ENCODE results near the gene AUH. TPM values are rescaled to one million over a fixed set of nuclear protein-coding genes. Genes with fewer than 3 reads are reported as not detected.

AUH gene
- total RNA-seq, 1 experiment from 2014 or later = 29.2 TPM

DNA sequence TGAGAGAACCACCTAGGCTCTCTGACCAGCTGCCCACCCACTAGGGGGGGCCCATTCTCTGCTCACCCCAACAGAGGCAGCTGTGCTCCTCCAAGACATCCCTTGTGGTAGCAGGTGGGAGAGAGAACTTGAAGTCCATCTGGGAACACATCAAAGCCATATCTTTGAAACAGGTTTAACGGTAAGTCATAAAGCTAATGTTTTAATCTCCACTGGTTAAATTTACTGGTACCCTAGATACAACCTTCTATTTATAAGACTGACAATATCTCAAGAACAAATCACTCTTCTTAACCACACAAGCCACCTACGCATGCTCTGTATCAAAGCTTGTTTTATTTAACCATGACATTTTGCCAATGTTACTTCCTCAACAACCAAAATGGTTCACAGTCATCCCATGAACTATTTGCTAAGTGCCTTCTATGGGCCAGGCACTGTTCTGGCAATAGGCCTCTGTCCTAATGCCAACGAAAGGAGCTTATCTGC is 20.4 kb downstream of the AUH start:
- no peak overlapping the region for H3K27ac ChIP-seq (ENCODE audit: low read length)
- H3K4me2 ChIP-seq (ENCODE audit: low read depth, low read length, poor library complexity, severe bottlenecking) = no peak overlapping the region
- H3K4me3 ChIP-seq (ENCODE audit: low read length) = no peak overlapping the region
- H3K4me1 ChIP-seq (ENCODE audit: low read length) = no peaks in the 10 kb centered on the region
- H2AFZ ChIP-seq (ENCODE audit: low read length) = no peak overlapping the region
- H3K9ac ChIP-seq (ENCODE audit: low read length) = no peak overlapping the region
- H3K36me3 ChIP-seq (ENCODE audit: insufficient read depth, low read length) = peaks cover 34% of the 10 kb centered on the region
- no peaks in the 10 kb centered on the region for H3K27me3 ChIP-seq (ENCODE audit: low read length)
- DNase-seq = no peak
- H3K9me2 ChIP-seq (replicated peaks; ENCODE audit: insufficient read depth, low read length) = no peaks in the 10 kb centered on the region
- H4K20me1 ChIP-seq (ENCODE audit: insufficient read depth, low read depth, low read length) = no peaks in the 10 kb centered on the region
- H3K79me2 ChIP-seq (ENCODE audit: low read length) = peaks cover 75% of the 10 kb centered on the region
- no peaks in the 10 kb centered on the region for H3K9me3 ChIP-seq (ENCODE audit: low read length)

DNA sequence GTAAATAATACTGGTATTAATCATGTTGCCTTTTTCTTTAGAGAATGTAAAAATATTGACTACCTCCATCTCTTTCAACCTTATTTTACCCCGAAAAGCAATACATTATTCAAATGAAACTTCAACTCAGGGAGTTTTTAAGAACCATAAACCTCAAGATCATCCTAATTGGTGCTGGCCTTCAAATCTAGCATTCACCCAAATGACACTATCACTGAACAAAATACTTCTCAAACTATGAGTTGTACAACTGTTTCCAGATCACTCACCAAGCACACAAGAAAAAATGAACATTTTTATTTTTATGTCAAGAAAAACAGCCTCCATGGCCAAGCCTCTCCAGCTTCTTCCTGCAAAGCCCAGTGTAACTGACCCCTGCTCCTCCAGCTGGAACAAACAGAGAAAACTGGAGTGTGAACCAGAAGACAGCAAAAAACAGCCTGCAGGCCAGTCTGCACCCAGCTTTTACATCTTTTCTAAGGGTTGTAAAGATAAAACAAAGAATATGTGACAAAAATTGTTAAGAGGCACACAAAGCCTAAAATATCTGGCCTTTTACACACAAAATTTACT is 21.2 kb downstream of the AUH start:
- H3K79me2 ChIP-seq (ENCODE audit: low read length) = peaks cover 70% of the 10 kb centered on the region
- no peaks in the 10 kb centered on the region for H4K20me1 ChIP-seq (ENCODE audit: insufficient read depth, low read depth, low read length)
- no peak overlapping the region for H3K9ac ChIP-seq (ENCODE audit: low read length)
- no peaks in the 10 kb centered on the region for H3K9me2 ChIP-seq (replicated peaks; ENCODE audit: insufficient read depth, low read length)
- no peak overlapping the region for H3K27ac ChIP-seq (ENCODE audit: low read length)
- no peak for DNase-seq
- no peaks in the 10 kb centered on the region for H3K4me1 ChIP-seq (ENCODE audit: low read length)
- H3K4me3 ChIP-seq (ENCODE audit: low read length) = no peak overlapping the region
- no peaks in the 10 kb centered on the region for H3K9me3 ChIP-seq (ENCODE audit: low read length)
- no peak overlapping the region for H2AFZ ChIP-seq (ENCODE audit: low read length)
- no peak overlapping the region for H3K4me2 ChIP-seq (ENCODE audit: low read depth, low read length, poor library complexity, severe bottlenecking)
- no peaks in the 10 kb centered on the region for H3K27me3 ChIP-seq (ENCODE audit: low read length)
- H3K36me3 ChIP-seq (ENCODE audit: insufficient read depth, low read length) = peaks cover 34% of the 10 kb centered on the region

DNA sequence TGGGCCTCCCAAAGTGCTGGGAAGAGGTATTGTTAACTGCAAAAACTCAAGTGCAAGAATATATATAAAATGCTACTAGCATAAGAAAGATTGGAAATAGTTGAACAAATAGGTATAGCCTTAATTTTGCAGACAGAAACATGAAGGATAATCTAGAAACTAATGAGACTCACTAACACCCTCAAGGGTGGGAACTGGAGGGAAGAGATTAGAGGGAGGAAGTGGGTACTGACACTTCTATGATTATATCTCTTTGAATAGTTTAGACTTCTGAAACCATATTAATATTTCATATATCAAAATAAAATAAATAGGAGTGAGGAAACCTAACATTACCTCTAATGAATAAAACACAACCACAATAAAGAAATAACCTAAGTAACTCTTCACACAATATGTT is 23.0 kb downstream of the AUH start:
- no peaks in the 10 kb centered on the region for H3K9me3 ChIP-seq (ENCODE audit: low read length)
- no peaks in the 10 kb centered on the region for H3K27me3 ChIP-seq (ENCODE audit: low read length)
- H3K79me2 ChIP-seq (ENCODE audit: low read length) = peaks cover 58% of the 10 kb centered on the region
- H3K9ac ChIP-seq (ENCODE audit: low read length) = no peak overlapping the region
- no peaks in the 10 kb centered on the region for H3K4me1 ChIP-seq (ENCODE audit: low read length)
- H3K27ac ChIP-seq (ENCODE audit: low read length) = no peak overlapping the region
- H4K20me1 ChIP-seq (ENCODE audit: insufficient read depth, low read depth, low read length) = no peaks in the 10 kb centered on the region
- H3K36me3 ChIP-seq (ENCODE audit: insufficient read depth, low read length) = peaks cover 34% of the 10 kb centered on the region
- no peak overlapping the region for H2AFZ ChIP-seq (ENCODE audit: low read length)
- no peak overlapping the region for H3K4me2 ChIP-seq (ENCODE audit: low read depth, low read length, poor library complexity, severe bottlenecking)
- H3K9me2 ChIP-seq (replicated peaks; ENCODE audit: insufficient read depth, low read length) = no peaks in the 10 kb centered on the region
- no peak overlapping the region for H3K4me3 ChIP-seq (ENCODE audit: low read length)
- no peak for DNase-seq

DNA sequence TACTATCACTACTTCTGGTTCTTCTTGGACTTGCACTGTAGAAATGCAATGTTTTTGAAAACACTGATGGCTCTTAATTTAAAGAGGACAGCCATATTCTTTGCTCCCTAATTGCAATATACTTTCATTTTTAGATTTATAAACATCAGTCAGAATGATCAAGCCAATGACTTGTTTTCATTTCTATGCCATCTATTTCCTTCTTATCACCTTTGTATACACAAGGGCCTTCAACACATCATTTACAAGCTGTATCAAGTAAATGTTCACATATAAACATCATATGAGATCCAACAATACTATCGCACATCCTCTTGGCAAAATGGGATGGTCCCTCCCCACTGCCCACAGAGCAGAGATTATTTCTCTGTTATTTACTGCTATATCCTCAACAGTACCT is 24.9 kb downstream of the AUH start:
- peaks cover 20% of the 10 kb centered on the region for H3K36me3 ChIP-seq (ENCODE audit: insufficient read depth, low read length)
- H3K9me3 ChIP-seq (ENCODE audit: low read length) = no peaks in the 10 kb centered on the region
- no peak overlapping the region for H3K27ac ChIP-seq (ENCODE audit: low read length)
- H2AFZ ChIP-seq (ENCODE audit: low read length) = no peak overlapping the region
- no peak for DNase-seq
- H3K4me2 ChIP-seq (ENCODE audit: low read depth, low read length, poor library complexity, severe bottlenecking) = no peak overlapping the region
- H3K9ac ChIP-seq (ENCODE audit: low read length) = no peak overlapping the region
- H3K4me3 ChIP-seq (ENCODE audit: low read length) = no peak overlapping the region
- peaks cover 48% of the 10 kb centered on the region for H3K79me2 ChIP-seq (ENCODE audit: low read length)
- H3K9me2 ChIP-seq (replicated peaks; ENCODE audit: insufficient read depth, low read length) = no peaks in the 10 kb centered on the region
- no peaks in the 10 kb centered on the region for H3K27me3 ChIP-seq (ENCODE audit: low read length)
- H3K4me1 ChIP-seq (ENCODE audit: low read length) = no peaks in the 10 kb centered on the region
- H4K20me1 ChIP-seq (ENCODE audit: insufficient read depth, low read depth, low read length) = no peaks in the 10 kb centered on the region

DNA sequence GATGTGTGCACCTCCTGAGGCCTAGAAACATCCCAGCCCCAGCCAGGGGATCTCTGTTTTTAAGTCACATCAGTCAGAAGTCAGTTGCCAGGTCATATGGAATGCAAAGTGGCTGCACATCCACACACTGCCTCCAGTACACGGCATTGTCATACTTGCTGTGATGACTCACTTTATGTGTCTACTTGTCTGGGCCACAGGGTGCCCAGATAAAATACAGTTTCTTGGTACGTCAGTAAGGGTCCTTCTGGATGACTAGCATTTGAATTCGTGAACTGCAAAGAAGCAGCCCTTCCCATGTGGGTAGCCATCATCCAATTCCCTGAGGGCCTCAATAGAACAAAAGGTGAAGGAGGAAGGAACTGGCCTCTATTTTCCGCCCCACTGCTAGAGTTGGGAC is 27.7 kb downstream of the AUH start:
- DNase-seq = no peak
- peaks cover 43% of the 10 kb centered on the region for H3K79me2 ChIP-seq (ENCODE audit: low read length)
- no peak overlapping the region for H2AFZ ChIP-seq (ENCODE audit: low read length)
- no peaks in the 10 kb centered on the region for H3K9me2 ChIP-seq (replicated peaks; ENCODE audit: insufficient read depth, low read length)
- no peak overlapping the region for H3K27ac ChIP-seq (ENCODE audit: low read length)
- peaks cover 13% of the 10 kb centered on the region; the same call in 1 of the 2 replicates for H3K36me3 ChIP-seq (ENCODE audit: insufficient read depth, low read length)
- H3K27me3 ChIP-seq (ENCODE audit: low read length) = no peaks in the 10 kb centered on the region
- peaks cover 11% of the 10 kb centered on the region for H3K9me3 ChIP-seq (ENCODE audit: low read length)
- no peaks in the 10 kb centered on the region for H3K4me1 ChIP-seq (ENCODE audit: low read length)
- no peaks in the 10 kb centered on the region for H4K20me1 ChIP-seq (ENCODE audit: insufficient read depth, low read depth, low read length)
- no peak overlapping the region for H3K9ac ChIP-seq (ENCODE audit: low read length)
- no peak overlapping the region for H3K4me3 ChIP-seq (ENCODE audit: low read length)
- H3K4me2 ChIP-seq (ENCODE audit: low read depth, low read length, poor library complexity, severe bottlenecking) = no peak overlapping the region

DNA sequence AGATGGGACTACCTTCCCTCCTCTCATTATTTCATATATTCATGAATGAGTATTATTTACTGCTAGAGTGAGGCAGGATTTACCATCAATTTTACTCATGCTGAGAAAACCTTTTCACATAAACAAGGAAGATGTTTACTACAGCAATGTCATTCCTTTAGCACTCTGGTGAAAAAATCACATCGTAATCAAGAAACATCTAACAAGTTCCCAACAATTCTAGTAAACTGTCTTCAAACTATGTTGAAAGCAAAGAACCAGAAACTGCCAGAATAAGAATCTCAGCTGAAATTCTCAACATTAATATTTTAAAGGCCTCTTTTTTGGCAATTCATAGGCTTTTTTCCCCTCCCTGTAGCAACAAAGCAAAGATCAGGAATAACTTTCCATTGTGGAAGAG is 28.2 kb downstream of the AUH start:
- no peaks in the 10 kb centered on the region for H3K9me2 ChIP-seq (replicated peaks; ENCODE audit: insufficient read depth, low read length)
- H3K79me2 ChIP-seq (ENCODE audit: low read length) = peaks cover 43% of the 10 kb centered on the region
- H3K36me3 ChIP-seq (ENCODE audit: insufficient read depth, low read length) = peaks cover 12% of the 10 kb centered on the region; the same call in 1 of the 2 replicates
- H3K9me3 ChIP-seq (ENCODE audit: low read length) = peaks cover 11% of the 10 kb centered on the region
- H3K27ac ChIP-seq (ENCODE audit: low read length) = no peak overlapping the region
- H2AFZ ChIP-seq (ENCODE audit: low read length) = no peak overlapping the region
- H3K4me1 ChIP-seq (ENCODE audit: low read length) = no peaks in the 10 kb centered on the region
- DNase-seq = no peak
- H3K9ac ChIP-seq (ENCODE audit: low read length) = no peak overlapping the region
- no peaks in the 10 kb centered on the region for H4K20me1 ChIP-seq (ENCODE audit: insufficient read depth, low read depth, low read length)
- H3K4me3 ChIP-seq (ENCODE audit: low read length) = no peak overlapping the region
- no peaks in the 10 kb centered on the region for H3K27me3 ChIP-seq (ENCODE audit: low read length)
- no peak overlapping the region for H3K4me2 ChIP-seq (ENCODE audit: low read depth, low read length, poor library complexity, severe bottlenecking)

DNA sequence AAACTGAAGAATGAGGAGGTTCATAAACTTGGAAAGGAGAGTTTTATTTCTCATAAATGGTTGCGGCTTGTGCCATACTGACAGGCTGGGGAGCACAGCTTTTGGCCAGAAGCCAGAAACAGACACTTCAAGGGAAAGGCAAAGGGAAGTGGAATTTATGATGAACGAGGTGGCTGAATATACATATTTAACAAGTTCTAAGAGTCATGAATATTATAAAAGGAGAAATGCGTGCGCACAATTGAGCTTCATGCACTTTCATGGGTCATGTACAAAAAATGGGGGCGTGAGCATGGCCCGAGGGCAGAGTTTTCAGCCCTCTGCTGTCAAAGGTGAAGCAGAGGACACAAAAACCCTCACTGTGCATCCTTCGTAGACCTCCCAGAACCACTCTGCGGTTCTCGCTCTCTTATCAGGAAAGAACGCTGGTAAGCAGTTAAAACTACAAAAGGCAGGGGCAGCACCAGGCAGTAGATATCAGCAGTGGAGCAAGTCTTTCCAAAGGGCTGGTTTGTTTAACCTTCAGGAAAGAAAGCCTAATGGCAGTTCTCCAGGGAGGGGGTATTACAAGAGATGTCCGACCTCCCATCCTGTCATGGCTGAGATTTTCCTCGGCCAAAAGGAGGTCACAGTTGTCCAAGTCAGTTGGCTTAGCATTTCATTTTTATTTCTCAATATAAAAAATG is 29.0 kb downstream of the AUH start:
- DNase-seq = no peak
- no peak overlapping the region for H3K27ac ChIP-seq (ENCODE audit: low read length)
- no peaks in the 10 kb centered on the region for H3K9me2 ChIP-seq (replicated peaks; ENCODE audit: insufficient read depth, low read length)
- H2AFZ ChIP-seq (ENCODE audit: low read length) = no peak overlapping the region
- peaks cover 11% of the 10 kb centered on the region for H3K9me3 ChIP-seq (ENCODE audit: low read length)
- no peaks in the 10 kb centered on the region for H3K4me1 ChIP-seq (ENCODE audit: low read length)
- H4K20me1 ChIP-seq (ENCODE audit: insufficient read depth, low read depth, low read length) = no peaks in the 10 kb centered on the region
- no peak overlapping the region for H3K4me3 ChIP-seq (ENCODE audit: low read length)
- no peak overlapping the region for H3K9ac ChIP-seq (ENCODE audit: low read length)
- H3K27me3 ChIP-seq (ENCODE audit: low read length) = no peaks in the 10 kb centered on the region
- peaks cover 12% of the 10 kb centered on the region; the same call in 1 of the 2 replicates for H3K36me3 ChIP-seq (ENCODE audit: insufficient read depth, low read length)
- peaks cover 47% of the 10 kb centered on the region for H3K79me2 ChIP-seq (ENCODE audit: low read length)
- no peak overlapping the region for H3K4me2 ChIP-seq (ENCODE audit: low read depth, low read length, poor library complexity, severe bottlenecking)

DNA sequence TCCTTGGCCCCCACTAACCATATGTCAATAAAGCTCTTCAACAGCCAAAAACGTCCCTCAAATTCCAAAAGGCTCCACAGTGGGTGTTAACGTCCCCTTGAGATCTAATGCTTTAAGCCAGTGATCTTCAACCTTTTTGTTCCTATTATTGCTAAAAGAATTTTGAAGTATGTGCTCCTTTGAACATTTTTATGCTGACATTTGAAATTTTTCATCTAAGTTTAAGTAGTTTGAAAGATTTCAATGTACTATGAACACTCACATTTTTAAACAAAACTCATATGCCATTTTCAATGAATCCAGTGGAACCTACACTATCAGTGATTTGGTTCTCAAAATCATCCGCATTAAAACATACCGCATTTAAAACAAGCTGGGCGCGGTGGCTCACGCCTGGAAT is 29.9 kb downstream of the AUH start:
- H3K27me3 ChIP-seq (ENCODE audit: low read length) = no peaks in the 10 kb centered on the region
- H3K79me2 ChIP-seq (ENCODE audit: low read length) = peaks cover 41% of the 10 kb centered on the region
- H3K9me2 ChIP-seq (replicated peaks; ENCODE audit: insufficient read depth, low read length) = no peaks in the 10 kb centered on the region

More for the DNA sequence above, 29.9 kb downstream of the AUH start:
- Histone ChIP-seq H3K4me1 (ENCODE audit: low read length) (no peaks in the 10 kb centered on the region), H3K4me2 (ENCODE audit: low read depth, low read length, poor library complexity, severe bottlenecking) (no peak overlapping the region), H4K20me1 (ENCODE audit: insufficient read depth, low read depth, low read length) (no peaks in the 10 kb centered on the region), H3K9ac (ENCODE audit: low read length) (no peak overlapping the region), H3K27ac (ENCODE audit: low read length) (no peak overlapping the region), H3K36me3 (ENCODE audit: insufficient read depth, low read length) (peaks cover 12% of the 10 kb centered on the region), H3K9me3 (ENCODE audit: low read length) (peaks cover 11% of the 10 kb centered on the region), H2AFZ (ENCODE audit: low read length) (no peak overlapping the region), H3K4me3 (ENCODE audit: low read length) (no peak overlapping the region)
- DNase-seq = no peak

Data from Karpas-422 (cell line).